Measurements from ENCODE around the gene DCC.

- TF ChIP-seq POLR2A (IDR thresholded peaks at IDR 0.05) (no peak), CTCF (IDR thresholded peaks at IDR 0.05) (no peak)
Measured at GRCh38 chr18:52433797-52434196, 93.8 kb downstream of the DCC start.

Data from testis (tissue), 2 donors.